DMS 273 (cell line): Measurements from ENCODE around the gene DCAF8.

Experiments
- DNase-seq: peaks from one replicate; lab custom pipeline; 2025; ENCODE audit not compliant: unreplicated experiment; lab: John Stamatoyannopoulos, UW

DCAF8 gene

GRCh38 chr1:160227034-160227433, 35.3 kb downstream of the DCAF8 start:
- DNase-seq = no peak

GRCh38 chr1:160226623-160227022, 35.7 kb downstream of the DCAF8 start:
- no peak for DNase-seq

GRCh38 chr1:160225345-160225744, 37.0 kb downstream of the DCAF8 start:
- DNase-seq = no peak

GRCh38 chr1:160224606-160225005, 37.7 kb downstream of the DCAF8 start:
- no peak for DNase-seq

GRCh38 chr1:160222546-160222945, 39.8 kb downstream of the DCAF8 start:
- DNase-seq = no peak

GRCh38 chr1:160221089-160221488, 41.3 kb downstream of the DCAF8 start:
- no peak for DNase-seq

GRCh38 chr1:160220301-160220700, 42.0 kb downstream of the DCAF8 start:
- no peak for DNase-seq

- peak; percentile 64 for DNase-seq
Observed at GRCh38 chr1:160219062-160219929, 43.1 kb downstream of the DCAF8 start.

- no peak for DNase-seq
Observed at GRCh38 chr1:160217481-160218051, 44.8 kb downstream of the DCAF8 start.

- DNase-seq = no peak
Observed at GRCh38 chr1:160216301-160216700, 46.0 kb downstream of the DCAF8 start.

- DNase-seq = no peak
Observed at GRCh38 chr1:160214481-160215140, 47.7 kb downstream of the DCAF8 start.

- peak; percentile 35 for DNase-seq
Observed at GRCh38 chr1:160211046-160211790, 51.1 kb downstream of the DCAF8 start.

GRCh38 chr1:160210561-160210960, 51.8 kb downstream of the DCAF8 start:
- DNase-seq = no peak

GRCh38 chr1:160209321-160210046, 52.9 kb downstream of the DCAF8 start:
- no peak for DNase-seq

GRCh38 chr1:160208557-160209320, 53.6 kb downstream of the DCAF8 start:
- no peak for DNase-seq

- no peak for DNase-seq
Observed at GRCh38 chr1:160207771-160208556, 54.4 kb downstream of the DCAF8 start.

- no peak for DNase-seq
Observed at GRCh38 chr1:160207118-160207650, 55.2 kb downstream of the DCAF8 start.

GRCh38 chr1:160206421-160207117, 55.8 kb downstream of the DCAF8 start:
- no peak for DNase-seq
